ENCODE measurements around the gene DIO2. TPM values are rescaled to one million over a fixed set of nuclear protein-coding genes. Genes with fewer than 3 reads are reported as not detected.

Gene DIO2
- total RNA-seq, 1 experiment from 2014 or later: 0.05 TPM

DNA sequence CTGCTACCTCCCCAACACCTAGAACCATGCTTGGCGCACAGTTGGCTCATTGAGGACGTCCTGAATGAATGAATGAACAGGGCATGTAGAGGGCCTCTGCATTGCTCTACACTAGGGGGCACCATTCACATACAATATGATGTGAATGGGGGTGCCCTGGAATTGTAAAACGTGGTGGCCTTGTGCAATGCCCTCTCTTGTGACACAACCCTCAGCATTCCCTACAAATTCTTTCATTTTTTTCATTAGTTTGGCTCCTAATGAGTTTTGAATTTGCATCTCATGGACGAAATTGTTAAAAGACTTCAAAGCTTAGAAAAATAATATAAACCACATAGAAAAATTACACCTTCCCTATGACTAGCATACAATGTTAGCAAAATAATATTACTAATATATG lies 2.3 kb upstream of the DIO2 start:
- no peaks in the 10 kb centered on the region for H3K27me3 ChIP-seq (ENCODE audit: control insufficient read depth, insufficient read depth, low read length)
- in situ Hi-C loops (cut with HindIII; ENCODE audit: low pct_unique_long_range_greater_than_20kb, low sequenced_read_pairs) (no loop called here), intact Hi-C loops (cut with micrococcal nuclease; ENCODE audit: unreplicated experiment) (loop anchor here (2.0 kb wide), 1 partner anchor 637 kb away; no protein-coding TSS in a partner anchor)
- no peak for ATAC-seq
- no peak overlapping the region for H3K4me3 ChIP-seq (ENCODE audit: low read depth in 2 of 2, low read length in 2 of 2)
- ChIA-PET CTCF (no interaction called here), POLR2A (no interaction called here)
- no peaks in the 10 kb centered on the region for H3K9me3 ChIP-seq (ENCODE audit: control insufficient read depth, insufficient read depth, low read depth, low read length)
- no peak for DNase-seq (ENCODE audit: low read depth, low spot score)
- no peaks in the 10 kb centered on the region for H3K4me1 ChIP-seq (ENCODE audit: control insufficient read depth, insufficient read depth, low read length)
- BruUV-seq (replicated peaks): no TSS peak
- H3K27ac ChIP-seq (ENCODE audit: low read length): no peak overlapping the region
- TF ChIP-seq POLR2AphosphoS5 (IDR thresholded peaks at IDR 0.05; ENCODE audit: low read depth, low read length): no peak
- TF ChIP-seq, protein P1, sequence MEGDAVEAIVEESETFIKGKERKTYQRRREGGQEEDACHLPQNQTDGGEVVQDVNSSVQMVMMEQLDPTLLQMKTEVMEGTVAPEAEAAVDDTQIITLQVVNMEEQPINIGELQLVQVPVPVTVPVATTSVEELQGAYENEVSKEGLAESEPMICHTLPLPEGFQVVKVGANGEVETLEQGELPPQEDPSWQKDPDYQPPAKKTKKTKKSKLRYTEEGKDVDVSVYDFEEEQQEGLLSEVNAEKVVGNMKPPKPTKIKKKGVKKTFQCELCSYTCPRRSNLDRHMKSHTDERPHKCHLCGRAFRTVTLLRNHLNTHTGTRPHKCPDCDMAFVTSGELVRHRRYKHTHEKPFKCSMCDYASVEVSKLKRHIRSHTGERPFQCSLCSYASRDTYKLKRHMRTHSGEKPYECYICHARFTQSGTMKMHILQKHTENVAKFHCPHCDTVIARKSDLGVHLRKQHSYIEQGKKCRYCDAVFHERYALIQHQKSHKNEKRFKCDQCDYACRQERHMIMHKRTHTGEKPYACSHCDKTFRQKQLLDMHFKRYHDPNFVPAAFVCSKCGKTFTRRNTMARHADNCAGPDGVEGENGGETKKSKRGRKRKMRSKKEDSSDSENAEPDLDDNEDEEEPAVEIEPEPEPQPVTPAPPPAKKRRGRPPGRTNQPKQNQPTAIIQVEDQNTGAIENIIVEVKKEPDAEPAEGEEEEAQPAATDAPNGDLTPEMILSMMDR (IDR thresholded peaks at IDR 0.05): peak; percentile 57
- H3K36me3 ChIP-seq (ENCODE audit: control insufficient read depth, insufficient read depth, low read length): no peaks in the 10 kb centered on the region

DNA sequence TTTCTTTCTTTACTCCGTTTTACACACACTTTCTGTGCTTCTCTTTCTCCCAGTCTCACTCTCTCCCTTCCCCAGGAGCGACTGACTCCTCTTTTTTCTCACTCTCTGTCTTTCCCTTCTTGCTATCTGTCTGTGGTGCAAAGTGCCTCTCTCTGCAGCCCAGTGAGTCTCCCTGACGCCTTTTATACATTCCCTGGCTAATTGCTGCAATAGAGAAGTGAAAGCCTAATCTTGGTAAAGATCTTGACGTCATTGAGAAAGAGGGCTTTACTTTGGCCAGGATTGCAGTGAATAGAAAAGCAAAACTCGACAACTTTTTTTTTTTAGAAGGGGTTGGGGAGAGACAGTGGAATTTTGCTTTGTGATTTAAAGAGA lies 706 bp upstream of the DIO2 start:
- in situ Hi-C loops (cut with HindIII; ENCODE audit: low pct_unique_long_range_greater_than_20kb, low sequenced_read_pairs): no loop called here
- peak overlapping the region; percentile 21 to 30; a peak in 3 of 4 replicates for H3K4me3 ChIP-seq (ENCODE audit: low read depth in 2 of 2, low read length in 2 of 2)
- TF ChIP-seq, protein P2, sequence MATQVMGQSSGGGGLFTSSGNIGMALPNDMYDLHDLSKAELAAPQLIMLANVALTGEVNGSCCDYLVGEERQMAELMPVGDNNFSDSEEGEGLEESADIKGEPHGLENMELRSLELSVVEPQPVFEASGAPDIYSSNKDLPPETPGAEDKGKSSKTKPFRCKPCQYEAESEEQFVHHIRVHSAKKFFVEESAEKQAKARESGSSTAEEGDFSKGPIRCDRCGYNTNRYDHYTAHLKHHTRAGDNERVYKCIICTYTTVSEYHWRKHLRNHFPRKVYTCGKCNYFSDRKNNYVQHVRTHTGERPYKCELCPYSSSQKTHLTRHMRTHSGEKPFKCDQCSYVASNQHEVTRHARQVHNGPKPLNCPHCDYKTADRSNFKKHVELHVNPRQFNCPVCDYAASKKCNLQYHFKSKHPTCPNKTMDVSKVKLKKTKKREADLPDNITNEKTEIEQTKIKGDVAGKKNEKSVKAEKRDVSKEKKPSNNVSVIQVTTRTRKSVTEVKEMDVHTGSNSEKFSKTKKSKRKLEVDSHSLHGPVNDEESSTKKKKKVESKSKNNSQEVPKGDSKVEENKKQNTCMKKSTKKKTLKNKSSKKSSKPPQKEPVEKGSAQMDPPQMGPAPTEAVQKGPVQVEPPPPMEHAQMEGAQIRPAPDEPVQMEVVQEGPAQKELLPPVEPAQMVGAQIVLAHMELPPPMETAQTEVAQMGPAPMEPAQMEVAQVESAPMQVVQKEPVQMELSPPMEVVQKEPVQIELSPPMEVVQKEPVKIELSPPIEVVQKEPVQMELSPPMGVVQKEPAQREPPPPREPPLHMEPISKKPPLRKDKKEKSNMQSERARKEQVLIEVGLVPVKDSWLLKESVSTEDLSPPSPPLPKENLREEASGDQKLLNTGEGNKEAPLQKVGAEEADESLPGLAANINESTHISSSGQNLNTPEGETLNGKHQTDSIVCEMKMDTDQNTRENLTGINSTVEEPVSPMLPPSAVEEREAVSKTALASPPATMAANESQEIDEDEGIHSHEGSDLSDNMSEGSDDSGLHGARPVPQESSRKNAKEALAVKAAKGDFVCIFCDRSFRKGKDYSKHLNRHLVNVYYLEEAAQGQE (IDR thresholded peaks at IDR 0.05; ENCODE audit: insufficient read depth in 1 of 2, low read depth in 2 of 2, low read length in 1 of 2): no peak
- no peak for TF ChIP-seq POLR2AphosphoS5 (IDR thresholded peaks at IDR 0.05; ENCODE audit: low read depth, low read length)
- TF ChIP-seq SIN3A (IDR thresholded peaks at IDR 0.05; ENCODE audit: borderline replicate concordance, insufficient read depth, low read depth, low read length): no peak
- TF ChIP-seq, protein P1 (IDR thresholded peaks at IDR 0.05): no peak
- intact Hi-C loops (cut with micrococcal nuclease; ENCODE audit: unreplicated experiment): loop anchor here (2.0 kb wide), 1 partner anchor 639 kb away; no protein-coding TSS in a partner anchor
- BruUV-seq (replicated peaks): no TSS peak
- H3K9me3 ChIP-seq (ENCODE audit: control insufficient read depth, insufficient read depth, low read depth, low read length): no peaks in the 10 kb centered on the region
- H3K4me1 ChIP-seq (ENCODE audit: control insufficient read depth, insufficient read depth, low read length): no peaks in the 10 kb centered on the region
- H3K36me3 ChIP-seq (ENCODE audit: control insufficient read depth, insufficient read depth, low read length): no peaks in the 10 kb centered on the region
- no peak overlapping the region for H3K27ac ChIP-seq (ENCODE audit: low read length)
- POLR2A ChIA-PET: interaction anchor here (0.7 kb wide), 1 partner anchor 51 kb away, joined by 8 read pairs; no protein-coding TSS in a partner anchor
- no peak for DNase-seq (ENCODE audit: low read depth, low spot score)
- no peaks in the 10 kb centered on the region for H3K27me3 ChIP-seq (ENCODE audit: control insufficient read depth, insufficient read depth, low read length)
- CTCF ChIA-PET: interaction anchor here (0.6 kb wide), 1 partner anchor 209 kb away, joined by 3 read pairs; no protein-coding TSS in a partner anchor
- no peak for ATAC-seq

DNA sequence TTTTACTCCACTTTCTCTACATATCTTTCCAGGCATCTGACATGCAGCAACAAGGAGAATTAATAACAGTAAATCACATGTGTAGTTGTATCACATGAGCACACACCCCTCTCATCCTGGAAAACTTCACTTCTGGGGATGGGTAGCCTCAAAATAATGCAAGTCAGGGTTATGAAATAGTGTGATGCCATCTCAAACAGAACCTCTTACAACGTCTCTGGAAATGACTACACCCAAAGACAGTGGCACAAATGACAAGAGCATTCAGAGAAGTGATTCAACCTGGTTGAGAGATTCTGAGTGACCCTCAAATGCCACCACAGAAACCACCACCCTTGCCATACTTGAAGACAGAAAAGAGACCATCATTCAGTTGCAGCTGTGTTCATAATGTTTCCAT lies 2.8 kb downstream of the DIO2 start:
- intact Hi-C loops (cut with micrococcal nuclease; ENCODE audit: unreplicated experiment) (no loop called here), in situ Hi-C loops (cut with HindIII; ENCODE audit: low pct_unique_long_range_greater_than_20kb, low sequenced_read_pairs) (no loop called here)
- Histone ChIP-seq H3K9me3 (ENCODE audit: control insufficient read depth, insufficient read depth, low read depth, low read length) (no peaks in the 10 kb centered on the region), H3K27ac (ENCODE audit: low read length) (no peak overlapping the region), H3K4me3 (ENCODE audit: low read depth in 2 of 2, low read length in 2 of 2) (no peak overlapping the region), H3K36me3 (ENCODE audit: control insufficient read depth, insufficient read depth, low read length) (no peaks in the 10 kb centered on the region; the same call in 1 of the 2 replicates), H3K4me1 (ENCODE audit: control insufficient read depth, insufficient read depth, low read length) (no peaks in the 10 kb centered on the region), H3K27me3 (ENCODE audit: control insufficient read depth, insufficient read depth, low read length) (no peaks in the 10 kb centered on the region)
- BruUV-seq (replicated peaks): no TSS peak
- DNase-seq (ENCODE audit: low read depth, low spot score): no peak
- CTCF ChIA-PET: no interaction called here
- TF ChIP-seq TCF7L2 (IDR thresholded peaks at IDR 0.05; ENCODE audit: low read depth, low read length) (no peak), POLR2AphosphoS5 (IDR thresholded peaks at IDR 0.05; ENCODE audit: low read depth, low read length) (no peak), SIN3A (IDR thresholded peaks at IDR 0.05; ENCODE audit: borderline replicate concordance, insufficient read depth, low read depth, low read length) (no peak)
- TF ChIP-seq, protein P2 (IDR thresholded peaks at IDR 0.05; ENCODE audit: insufficient read depth in 1 of 2, low read depth in 2 of 2, low read length in 1 of 2): no peak
- TF ChIP-seq, protein P1 (IDR thresholded peaks at IDR 0.05): no peak
- POLR2A ChIA-PET: no interaction called here
- no peak for ATAC-seq

Measured in Panc1 (cell line).